ENCODE results near the gene TFB1M.
A peak's percentile ranks its signal among the peaks of the same experiment; 100 is the strongest.
"Not testable (repeated sequence)": the region's sequence is repeated elsewhere in the genome, so short reads cannot be mapped to it uniquely, and the experiment has no call there.

The TFB1M gene

DNA sequence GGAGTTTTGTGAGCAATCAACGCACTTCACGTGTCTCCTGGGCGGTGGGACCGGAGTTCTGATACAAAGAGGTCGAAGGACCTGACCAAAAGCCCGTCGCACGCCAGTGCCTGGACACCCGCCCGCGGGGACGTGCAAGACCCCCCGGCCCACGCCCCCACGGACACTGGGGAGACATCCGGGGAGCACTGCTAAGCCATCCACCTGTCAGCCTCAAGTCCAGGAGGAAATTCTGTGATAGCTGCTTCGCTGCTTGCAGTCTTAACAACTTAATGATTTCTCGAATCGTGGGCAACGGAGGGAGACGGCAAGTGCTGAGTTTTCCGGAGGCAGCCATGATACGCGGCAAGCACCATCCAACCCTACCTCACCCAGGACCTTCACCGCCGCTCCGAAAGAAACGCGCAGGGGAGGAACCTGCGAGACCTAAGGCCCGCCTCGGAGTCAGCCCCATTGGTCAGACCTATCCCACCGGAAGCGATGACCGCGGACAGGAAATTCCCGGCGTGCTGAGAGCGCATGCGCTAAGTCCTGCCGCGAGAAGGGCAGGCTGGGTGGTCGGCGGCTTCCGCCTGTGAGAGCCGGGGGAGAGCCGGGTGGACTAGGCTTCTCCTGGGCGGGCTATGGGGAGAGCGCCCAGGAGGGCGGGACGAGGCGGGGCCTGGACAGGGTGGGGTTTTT lies at the start of gene TFB1M:
TSS of gene TFB1M (minus strand) at position 393 of the 681 bp plus-strand sequence. CDS start at position 337, 56 bp downstream.
- DNase-seq = peak; percentile 96

DNA sequence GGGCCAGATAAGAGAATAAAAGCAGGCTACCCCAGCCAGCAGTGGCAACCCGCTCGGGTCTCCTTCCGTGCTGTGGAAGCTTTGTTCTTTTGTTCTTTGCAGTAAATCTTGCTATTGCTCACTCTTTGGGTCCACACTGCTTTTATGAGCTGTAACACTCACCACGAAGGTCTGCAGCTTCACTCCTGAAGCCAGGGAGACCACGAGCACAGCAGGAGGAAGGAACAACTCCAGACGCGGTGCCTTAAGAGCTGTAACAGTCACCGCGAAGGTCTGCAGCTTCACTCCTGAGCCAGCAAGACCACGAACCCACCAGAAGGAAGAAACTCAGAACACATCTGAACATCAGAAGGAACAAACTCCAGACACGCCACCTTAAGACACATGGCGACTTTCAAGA lies 49.7 kb upstream of the TFB1M start:
- not testable (repeated sequence) for DNase-seq

- not testable (repeated sequence) for DNase-seq
These were observed 48.8 kb upstream of the TFB1M start for GRCh38 chr6:155362968-155363632.

DNA sequence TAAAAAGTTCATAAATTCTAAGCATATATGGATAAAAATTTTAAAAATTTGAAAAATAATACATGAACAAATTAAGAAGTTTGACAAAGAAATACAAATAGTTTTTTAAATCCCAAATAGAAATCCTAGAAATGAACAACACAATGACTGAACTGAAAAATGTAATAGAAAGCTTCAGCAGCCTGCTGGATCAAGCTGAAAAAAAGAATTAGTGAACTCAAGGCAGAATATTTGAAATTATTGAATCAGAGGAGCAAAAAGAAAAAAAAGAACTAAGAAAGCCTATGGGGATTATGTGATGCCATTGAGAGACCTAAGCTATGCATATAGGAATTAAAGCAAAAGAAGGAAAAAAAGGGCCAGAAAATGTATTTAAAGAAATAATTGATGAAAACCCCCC lies 39.9 kb upstream of the TFB1M start:
- DNase-seq = no peak

DNA sequence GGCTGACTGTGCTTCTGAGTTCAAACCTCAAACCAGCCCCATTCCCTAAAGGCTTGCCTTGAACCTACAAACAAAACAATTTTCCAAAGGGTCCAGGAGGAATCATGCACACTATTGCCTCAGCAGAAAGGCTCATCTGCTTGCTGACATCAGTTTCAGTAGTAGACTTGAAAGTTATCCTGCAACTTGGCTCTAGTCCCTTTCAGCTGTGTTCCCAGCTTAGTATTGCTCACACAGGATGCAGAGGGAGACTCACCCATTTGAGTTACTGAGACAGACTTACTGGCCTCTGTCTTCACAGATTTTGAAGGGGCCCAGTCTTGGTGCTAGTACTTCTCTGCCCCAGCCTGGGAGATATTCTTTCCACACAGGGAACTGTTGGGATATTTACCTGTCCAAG lies 38.5 kb upstream of the TFB1M start:
- no peak for DNase-seq

DNA sequence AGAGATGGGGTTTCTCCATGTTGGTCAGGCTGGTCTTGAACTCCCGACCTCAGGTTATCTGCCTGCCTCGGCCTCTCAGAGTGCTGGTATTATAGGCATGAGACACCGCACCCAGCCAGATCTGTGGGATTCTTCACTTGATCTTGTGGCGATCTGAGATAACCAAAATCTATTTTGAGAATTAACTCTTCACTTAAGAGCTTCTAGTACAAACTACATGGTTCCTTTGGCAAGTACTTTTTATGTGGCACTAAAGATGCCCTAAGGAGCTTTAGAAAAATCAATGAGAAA lies 37.8 kb upstream of the TFB1M start:
- no peak for DNase-seq

- DNase-seq = no peak
These were observed 37.2 kb upstream of the TFB1M start for GRCh38 chr6:155351273-155352129.

GRCh38 chr6:155349956-155350355 lies 35.7 kb upstream of the TFB1M start:
- DNase-seq = no peak

- DNase-seq = no peak
These were observed 34.8 kb upstream of the TFB1M start for GRCh38 chr6:155349129-155349528.

DNA sequence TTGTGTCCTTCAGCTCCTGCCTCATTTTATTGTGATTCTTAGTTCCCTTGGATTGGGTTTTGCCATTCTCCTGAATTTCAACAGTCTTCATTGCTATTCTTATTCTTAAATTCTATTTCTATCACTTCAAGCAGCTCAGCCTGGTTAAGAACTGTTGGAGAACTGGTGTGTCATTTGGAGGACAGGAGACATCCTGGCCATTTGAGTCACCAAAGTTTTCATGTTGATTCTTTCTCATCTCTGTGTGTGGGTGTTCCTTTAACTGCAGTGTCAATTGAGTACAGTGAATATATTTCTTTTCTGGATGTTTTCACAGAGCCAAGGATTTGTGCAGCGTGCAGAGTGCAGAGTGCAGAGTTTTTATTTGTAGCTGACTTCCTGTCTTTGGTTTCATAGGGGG lies 33.5 kb upstream of the TFB1M start:
- no peak for DNase-seq

GRCh38 chr6:155346957-155347356 lies 32.7 kb upstream of the TFB1M start:
- DNase-seq = no peak

DNA sequence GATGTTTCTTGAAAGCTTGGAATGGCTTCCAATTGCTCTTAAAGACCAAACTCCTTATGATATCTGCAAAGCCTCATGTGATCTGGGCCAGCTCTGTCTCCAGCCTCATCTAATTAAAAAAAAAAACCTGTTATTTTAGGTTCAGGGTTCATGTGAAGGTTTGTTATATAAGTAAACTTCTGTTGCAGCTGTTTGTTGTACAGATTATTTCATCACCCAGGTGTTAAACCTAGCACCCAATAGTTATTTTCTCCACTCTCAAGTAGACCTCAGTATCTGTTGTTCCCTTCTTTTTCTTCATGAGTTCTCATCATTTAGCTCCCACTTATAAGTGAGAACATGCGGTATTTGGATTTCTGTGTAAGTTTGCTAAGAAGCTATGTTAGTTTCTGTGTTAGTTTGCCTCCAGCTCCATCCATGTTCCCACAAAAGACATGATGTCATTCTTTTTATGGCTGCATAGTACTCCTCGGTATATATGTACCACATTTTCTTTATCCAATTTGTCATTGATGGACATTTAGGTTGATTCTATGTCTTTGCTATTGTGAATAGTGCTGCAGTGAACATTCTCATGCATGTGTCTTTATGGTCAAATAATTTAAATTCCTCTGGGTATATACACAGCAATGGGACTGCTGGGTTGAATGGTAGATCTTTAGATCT lies 30.2 kb upstream of the TFB1M start:
- DNase-seq = no peak

DNA sequence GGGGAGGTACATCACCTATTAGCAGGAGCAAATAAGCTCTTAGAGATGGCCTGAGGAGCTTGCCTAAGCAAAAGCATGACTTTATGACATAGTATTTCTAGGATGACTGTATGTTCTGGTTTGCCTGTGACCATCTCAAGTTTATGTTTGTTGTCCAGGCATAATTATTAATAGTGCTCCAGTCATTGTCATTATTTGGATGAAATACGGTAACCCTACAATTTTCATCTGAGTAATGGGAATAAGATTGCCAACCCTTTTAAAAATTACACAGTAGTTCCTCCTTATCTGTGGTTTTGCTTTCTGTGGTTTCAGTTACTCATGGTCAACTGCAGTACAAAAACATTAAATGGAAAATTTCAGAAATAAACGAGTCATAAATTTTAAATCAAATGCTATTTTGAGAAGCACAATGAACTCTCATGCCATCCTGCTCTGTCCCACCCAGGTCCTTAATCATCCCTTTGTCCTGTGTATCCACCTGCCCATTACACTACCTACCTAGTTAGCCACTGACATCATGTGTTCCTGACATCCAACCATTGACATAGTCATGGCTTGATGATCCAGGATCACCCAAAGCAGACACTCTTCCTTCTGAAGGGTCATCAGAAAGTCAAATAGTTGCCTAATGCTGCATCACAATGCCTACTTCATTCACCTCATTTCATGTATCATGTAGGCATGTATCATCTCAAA lies 27.0 kb upstream of the TFB1M start:
- DNase-seq = no peak

GRCh38 chr6:155340464-155341129 lies 26.3 kb upstream of the TFB1M start:
- no peak for DNase-seq

DNA sequence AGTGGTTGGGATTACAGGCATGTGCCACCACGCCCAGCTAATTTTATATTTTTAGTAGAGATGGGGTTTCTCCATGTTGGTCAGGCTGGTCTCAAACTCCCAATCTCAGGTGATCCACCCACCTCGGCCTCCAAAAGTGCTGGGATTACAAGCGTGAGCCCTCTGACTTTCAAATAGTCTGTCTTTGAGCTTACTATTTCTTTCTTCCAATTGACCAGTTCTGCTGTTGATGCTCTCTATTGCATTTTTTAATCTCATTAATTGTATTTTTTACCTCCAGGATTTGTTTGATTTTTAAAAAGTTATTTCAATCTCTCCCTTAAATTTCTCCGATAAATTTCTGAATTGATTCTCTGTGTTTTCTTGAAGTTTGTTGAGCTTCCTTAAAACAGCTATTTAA lies 25.6 kb upstream of the TFB1M start:
- not testable (repeated sequence) for DNase-seq

GRCh38 chr6:155338237-155338636 lies 24.0 kb upstream of the TFB1M start:
- DNase-seq = not testable (repeated sequence)

DNA sequence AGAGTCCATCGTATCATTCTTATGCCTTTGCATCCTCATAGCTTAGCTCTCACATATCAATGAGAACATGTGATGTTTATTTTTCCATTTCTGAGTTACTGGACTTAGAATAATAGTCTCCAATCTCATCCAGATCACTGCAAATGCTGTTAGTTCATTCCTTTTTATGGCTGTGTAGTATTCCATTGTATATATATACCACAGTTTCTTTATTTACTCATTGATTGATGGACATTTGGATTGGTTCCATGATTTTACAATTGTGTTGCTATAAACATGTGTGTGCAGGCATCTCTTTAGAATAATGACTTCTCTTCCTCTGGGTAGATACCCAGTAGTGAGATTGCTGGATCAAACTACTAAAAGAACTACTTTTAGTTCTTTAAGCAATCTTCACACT lies 21.0 kb upstream of the TFB1M start:
- no peak for DNase-seq

DNA sequence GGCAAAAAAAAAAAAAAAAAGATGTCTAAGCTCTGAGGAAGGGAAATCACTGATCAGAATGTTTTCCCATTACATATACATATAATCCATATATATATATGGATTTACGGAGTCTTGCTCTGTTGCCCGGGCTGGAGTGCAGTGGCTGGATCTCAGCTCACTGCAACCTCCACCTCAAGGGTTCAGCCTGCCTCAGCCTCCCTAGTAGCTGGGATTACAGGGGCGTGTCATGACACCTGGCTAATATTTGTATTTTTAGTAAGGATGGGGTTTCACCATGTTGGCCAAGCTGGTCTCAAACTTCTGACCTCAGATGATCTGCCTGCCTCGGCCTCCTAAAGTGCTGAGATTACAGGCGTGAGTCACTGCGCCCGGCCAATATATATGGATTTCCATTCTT lies 19.8 kb upstream of the TFB1M start:
- not testable (repeated sequence) for DNase-seq

GRCh38 chr6:155333414-155333813 lies 19.1 kb upstream of the TFB1M start:
- DNase-seq = no peak

GRCh38 chr6:155330922-155331321 lies 16.6 kb upstream of the TFB1M start:
- DNase-seq = no peak

GRCh38 chr6:155330133-155330734 lies 15.9 kb upstream of the TFB1M start:
- DNase-seq = no peak
